Measurements from ENCODE around the gene OR1N2.

DNA sequence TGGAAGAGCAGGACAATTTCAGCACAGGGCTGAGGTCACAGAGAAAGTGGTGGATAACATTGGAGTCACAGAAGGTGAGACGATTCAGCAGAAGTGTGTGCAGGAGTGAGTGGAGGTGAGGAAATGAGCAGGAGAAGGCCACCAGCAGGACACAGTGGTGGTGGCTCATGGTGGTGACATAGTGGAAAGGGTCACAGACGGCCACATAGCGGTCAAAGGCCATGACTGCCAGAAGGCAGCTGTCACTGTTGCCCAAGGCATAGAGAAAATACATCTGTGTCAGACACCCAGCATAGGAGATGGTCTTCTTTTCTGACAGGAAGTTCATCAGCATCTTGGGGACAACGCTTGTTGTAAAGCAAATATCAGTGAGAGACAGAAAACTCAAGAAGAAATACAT is 15.0 kb downstream of the OR1N2 start:
- TF ChIP-seq POLR2AphosphoS5 (IDR thresholded peaks at IDR 0.05; ENCODE audit: low read depth, low read length) (no peak), POLR2A (IDR thresholded peaks at IDR 0.05; ENCODE audit: low read depth, low read length) (no peak), TAF1 (IDR thresholded peaks at IDR 0.05; ENCODE audit: borderline replicate concordance, low read depth, low read length) (no peak)

Measured in GM12892 (cell line).